ENCODE results near the gene KANK2. TPM values are rescaled to one million over a fixed set of nuclear protein-coding genes. Genes with fewer than 3 reads are reported as not detected.

The KANK2 gene
- total and polyA plus RNA-seq, 2 of the 13 experiments (the other 11 are each of a cell fraction or from before 2014, with no cell fraction given) = 5.7 to 12.9 TPM

DNA sequence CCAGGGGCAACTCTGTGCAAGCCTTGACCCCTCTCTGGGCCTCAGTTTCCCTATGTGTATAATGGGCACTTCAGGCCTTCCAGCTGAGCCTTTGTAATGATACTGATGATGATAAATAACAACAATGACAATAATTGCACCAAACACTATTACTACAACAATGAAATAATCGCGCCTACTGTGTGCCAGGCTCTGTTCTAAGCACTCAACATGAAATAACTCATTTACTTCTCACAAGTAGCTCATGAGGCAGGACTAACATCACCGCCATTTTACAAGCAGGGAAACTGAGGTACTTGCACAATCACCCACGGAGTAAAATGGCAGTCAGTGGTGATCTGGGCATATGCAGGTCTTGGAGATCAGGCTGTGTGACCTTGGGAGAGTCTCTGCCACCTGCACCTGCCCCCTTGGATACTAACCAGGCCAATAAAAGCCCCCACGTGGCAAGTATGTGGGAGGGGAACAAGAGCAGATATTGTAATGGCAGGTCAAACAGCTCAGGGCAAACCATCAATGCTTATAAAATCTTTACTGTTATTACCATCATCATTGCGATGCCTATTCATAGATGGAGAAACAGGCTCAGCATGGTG lies 41.5 kb upstream of the KANK2 start:
- Histone ChIP-seq H3K4me1 (ENCODE audit: insufficient read depth, low read length) (peaks cover 96% of the 10 kb centered on the region), H3K27ac (ENCODE audit: extremely low read length, insufficient read depth, low read length) (peak overlapping the region; percentile 94), H3K4me3 (replicated peaks in 1 of 3; ENCODE audit: insufficient read depth in 1 of 3, low read depth in 2 of 3, low read length in 3 of 3) (peak overlapping the region in 2 of 3 experiments; percentile 49 to 78; a peak in 4 of 6 replicates), H3K27me3 (ENCODE audit: control insufficient read depth in 1 of 2, insufficient read depth in 2 of 2, low read length in 2 of 2) (no peaks in the 10 kb centered on the region), H3K9me3 (ENCODE audit: low read length) (no peaks in the 10 kb centered on the region), H3K9ac (ENCODE audit: insufficient read depth, low read depth, low read length) (peak overlapping the region; percentile 82), H3K79me2 (ENCODE audit: insufficient read depth, low read length) (peaks cover 10% of the 10 kb centered on the region), H3K4me2 (ENCODE audit: low read depth, low read length) (peak overlapping the region; percentile 96), H2AFZ (ENCODE audit: low read length) (no peak overlapping the region), H4K20me1 (ENCODE audit: insufficient read depth, low read length) (no peaks in the 10 kb centered on the region; the same call in 1 of the 2 replicates), H3K36me3 (replicated peaks in 1 of 2; ENCODE audit: control insufficient read depth in 1 of 2, insufficient read depth in 2 of 2, low read length in 2 of 2) (no peaks in the 10 kb centered on the region; a peak in 2 of 5 replicates)
- 48% methylated on average over 6 of the region's 6 CpGs for WGBS (ENCODE audit: low lambda C conversion rate)
- FAIRE-seq = no peak
- POLR2A ChIA-PET = interaction anchor here (0.8 to 1.6 kb wide), 4 partner anchors 100 to 136 kb away, joined by 3 to 4 read pairs (median 3); partner anchors contain the start of gene SWSAP1
- CTCF ChIA-PET (ENCODE audit: low intra/inter-chr PET ratio, low total read pairs) = no interaction called here
- peak; percentile 3; the same call in 1 of the 2 replicates for TF ChIP-seq ZNF564 (CRISPR knock-in tag; IDR thresholded peaks at IDR 0.05)
- TF ChIP-seq TCF7L2 (IDR thresholded peaks at IDR 0.05; ENCODE audit: low read depth, low read length) = no peak
- no peak for TF ChIP-seq PRPF4 (IDR thresholded peaks at IDR 0.05; ENCODE audit: low read depth, low read length, poor library complexity, severe bottlenecking)
- no peak for TF ChIP-seq ZNF572 (CRISPR knock-in tag; IDR thresholded peaks at IDR 0.05)
- peak; percentile 77 for TF ChIP-seq ZNF629 (CRISPR knock-in tag; conservative IDR thresholded peaks at IDR 0.05)
- 0 out of 2 replicates have a peak, but pooled peaks have one; percentile 4 for TF ChIP-seq ZZZ3 (CRISPR knock-in tag; IDR thresholded peaks at IDR 0.05; ENCODE audit: borderline replicate concordance)
- peak; percentile 47; the same call in 1 of the 2 replicates for TF ChIP-seq KDM1A (CRISPR knock-in tag; IDR thresholded peaks at IDR 0.05)
- peak; percentile 25; the same call in 1 of the 2 replicates for TF ChIP-seq ZNF44 (CRISPR knock-in tag; IDR thresholded peaks at IDR 0.05)
- peak; percentile 52; the same call in 1 of the 2 replicates for TF ChIP-seq CHD4 (IDR thresholded peaks at IDR 0.05; ENCODE audit: borderline replicate concordance, low read length)
- no peak for TF ChIP-seq ZNF224 (CRISPR knock-in tag; IDR thresholded peaks at IDR 0.05)
- TF ChIP-seq GATAD2A (CRISPR knock-in tag; IDR thresholded peaks at IDR 0.05) = no peak
- TF ChIP-seq ZKSCAN1 (IDR thresholded peaks at IDR 0.05; ENCODE audit: low read length) = peak; percentile 61; the same call in 1 of the 2 replicates
- 0 out of 2 replicates have a peak, but pooled peaks have one; percentile 6 for TF ChIP-seq ZNF790 (CRISPR knock-in tag; IDR thresholded peaks at IDR 0.05; ENCODE audit: borderline replicate concordance)
- TF ChIP-seq, protein P1, sequence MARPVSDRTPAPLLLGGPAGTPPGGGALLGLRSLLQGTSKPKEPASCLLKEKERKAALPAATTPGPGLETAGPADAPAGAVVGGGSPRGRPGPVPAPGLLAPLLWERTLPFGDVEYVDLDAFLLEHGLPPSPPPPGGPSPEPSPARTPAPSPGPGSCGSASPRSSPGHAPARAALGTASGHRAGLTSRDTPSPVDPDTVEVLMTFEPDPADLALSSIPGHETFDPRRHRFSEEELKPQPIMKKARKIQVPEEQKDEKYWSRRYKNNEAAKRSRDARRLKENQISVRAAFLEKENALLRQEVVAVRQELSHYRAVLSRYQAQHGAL (CRISPR knock-in tag; IDR thresholded peaks at IDR 0.05; ENCODE audit: not compliant biosample characterization) = peak; percentile 6
- no peak for TF ChIP-seq TAF15 (IDR thresholded peaks at IDR 0.05; ENCODE audit: low read depth, low read length, poor library complexity, severe bottlenecking)
- ATAC-seq = no peak
- no peak for DNase-seq (ENCODE audit: low spot score)
- intact Hi-C loops (cut with micrococcal nuclease; ENCODE audit: unreplicated experiment) (loop anchor here (1.0 kb wide), 1 partner anchor 12 kb away; no protein-coding TSS in a partner anchor), in situ Hi-C loops (cut with HindIII; ENCODE audit: extremely low pct_ligation_motif_present, low pct_unique_long_range_greater_than_20kb) (no loop called here)
- BruUV-seq (replicated peaks) = TSS peak; percentile 51

All from HepG2 (cell line).